Heart left ventricle (tissue), 16 donors: ENCODE measurements around the gene HENMT1. TPM values are rescaled to one million over a fixed set of nuclear protein-coding genes. Genes with fewer than 3 reads are reported as not detected.

ENCODE experiments used
- ATAC-seq, 4 donors: fragments of 200-7000 bp; cut with Tn5 transposase; one replicate each; pipeline ENCODE4 v1.9.1; 2020 to 2022; ENCODE audit warnings: moderate library complexity in 4 of 4, mild to moderate bottlenecking in 3 of 4, moderate number of reproducible peaks in 1 of 4
- DNase-seq, 5 donors: peaks; one replicate each; pipeline ENCODE4 v3.0.0-alpha.2; 2020
- H3K27ac ChIP-seq, 12 donors: fragments of 200-600 bp; sonication (generic) in 4 of 12; one replicate each; pipeline versions ENCODE4 v1.5.0 to v1.8.0; 2016 to 2022; ENCODE audit warnings: mild to moderate bottlenecking in 2 of 12
- H3K27me3 ChIP-seq, 9 donors: fragments of 200-600 bp; sonication (generic) in 2 of 9; one replicate each; pipeline versions ENCODE4 v1.5.1 to v1.8.0; 2016 to 2022; ENCODE audit warnings: mild to moderate bottlenecking in 3 of 9
- H3K36me3 ChIP-seq, 9 donors: fragments of 200-600 bp; sonication (generic) in 2 of 9; one replicate each; pipeline versions ENCODE4 v1.5.0 to v1.8.0; 2018 to 2022; ENCODE audit warnings: mild to moderate bottlenecking in 2 of 9
- H3K4me1 ChIP-seq, 12 donors: fragments of 200-600 bp; sonication (generic) in 4 of 12; one replicate each; pipeline versions ENCODE4 v1.5.0 to v1.8.0; 2016 to 2022; ENCODE audit warnings: mild to moderate bottlenecking in 3 of 12
- H3K4me3 ChIP-seq, 12 donors: fragments of 200-600 bp; sonication (generic) in 4 of 12; one replicate each; pipeline versions ENCODE4 v1.5.0 to v1.8.0; 2017 to 2022; ENCODE audit warnings: mild to moderate bottlenecking in 9 of 12, moderate library complexity in 4 of 12
- H3K9me3 ChIP-seq, 12 donors: fragments of 200-600 bp; sonication (generic) in 4 of 12; one replicate each; pipeline versions ENCODE4 v1.5.0 to v1.8.0; 2016 to 2022; ENCODE audit warnings: mild to moderate bottlenecking in 1 of 12
- CTCF ChIP-seq, 12 donors: fragments of 200-600 bp; sonication (generic) in 4 of 12; IDR thresholded peaks; one replicate each; pipeline versions ENCODE4 v1.5.0 to v1.8.0; 2018 to 2022; ENCODE audit warnings: antibody characterized with exemption in 12 of 12, mild to moderate bottlenecking in 5 of 12
- POLR2A ChIP-seq, 2 donors: fragments of 450-650 bp; IDR thresholded peaks; one replicate each; pipeline ENCODE4 v1.6.1; 2017; ENCODE audit warnings: antibody characterized with exemption in 2 of 2, mild to moderate bottlenecking in 2 of 2, moderate library complexity in 2 of 2
- WGBS, 4 donors: extraction: QIAGEN DNeasy Blood & Tissue Kit in 2 of 4; methylation state at CpG; one replicate each; pipeline versions ENCODE4 v1.1.5 to v1.1.7; 2013 to 2018; 5-methylcytosine and 5-hydroxymethylcytosine counted together
- intact Hi-C, 10 donors: fragments of 100-400 bp; cut with DNase I; formaldehyde crosslinking; loops; one replicate each; pipeline versions ENCODE4 v1.11.1 to v1.14.2; 2022
- polyA plus RNA-seq, 2 donors: library from polyadenylated mRNA; stranded (reverse); fragments of 200-250 nt; gene quantifications; one replicate each; pipeline ENCODE4 v1.2.3, GENCODE V29; 2013
- total RNA-seq, 9 donors: library from RNA; depleted of rRNA in 2 of 9; stranded (reverse); fragments of >200 nt in 2 of 9; fragmentation: NEBNext Ultra II Directional in 3 of 9; extraction: Animal tissue kit (Norgen Biotek cat#: 25700) in 3 of 9; gene quantifications; one replicate each; pipeline versions ENCODE4 v1.1.0 to v1.2.4, GENCODE V29; 2016 to 2023
- donor health status: ischemic (EF 13 %, LVEDD 7.1; RV severe dilation, severe dysfunction).
- donor health status: healthy with polysubstance abuse.
- donor health status: DM: no; HTN: yes; CAD: no.
- donor health status: DM: no; HTN: no; CAD: no.
- donor health status: ischemic (EF 25% LVEDD 6.9; RV normal size, moderate dysfunction).
- donor health status: ischemic (EF 25% LVEDD 5.7; RV mildly dilated, moderate dysfunction).
- donor health status: healthy.
- donor health status: DM: yes; HTN: yes; CAD: no.
- donor health status: ischemic (EF 35%, LVEDD 5.7; RV mildly dilated, moderate dysfunction).
- donor health status: nonischemic (EF 11% LVEDD 7.7; RV severe dilation, severe dysfunction).
- donor health status: DM: yes; HTN: yes; CAD: no.
- donor health status: PGD.
- donor health status: ischemic (EF 29% LVEDD 5.4; RV normal size, mild dysfunction).
- donor health status: nonischemic (EF 23%, LVEDD 6.1; RV moderate dilation, normal function).

Gene HENMT1
- total and polyA plus RNA-seq, 11 donors, result 0.44 to 4.5 (median 0.93) TPM

GRCh38 chr1:108691942-108692723, 31.2 kb upstream of the HENMT1 start, which contains the start of gene PRPF38B:
Gene PRPF38B, plus strand, starts transcription at chr1:108692310. Its CDS starts 282 bp downstream, at chr1:108692592.
- peak; percentile 21 to 80 for TF ChIP-seq POLR2A (IDR thresholded peaks at IDR 0.05)
- no peak for TF ChIP-seq CTCF (IDR thresholded peaks at IDR 0.05)
- peak; percentile 99 for ATAC-seq
- H3K27me3 ChIP-seq, result no peaks in the 10 kb centered on the region
- H3K4me3 ChIP-seq, result peak within 1 kb of the TSS; percentile 60 to 91 (median 84)
- DNase-seq, result peak; percentile 95 to 97 (median 96)
- 0 to 1% (median 1%) methylated on average over 49 to 59 of the region's 59 CpGs for WGBS, 4 donors
- H3K4me1 ChIP-seq, result peaks cover 0 to 47% (median 33%) of the 10 kb centered on the region in 12 donors
- intact Hi-C loops, result loop anchor here in 6 of 10 donors (1.0 to 10.0 kb wide), 6 partner anchors 29 to 490 kb away; partner anchors contain the start of genes STXBP3 (in 6 of the 6), HENMT1 (in 1 of the 6) and SLC25A24 (in 1 of the 6)
- peaks cover 0 to 20% (median 17%) of the 10 kb centered on the region in 9 donors for H3K36me3 ChIP-seq
- H3K27ac ChIP-seq, result peak within 1 kb of the TSS; percentile 93 to 99 (median 97)
- H3K9me3 ChIP-seq, result no peaks in the 10 kb centered on the region

GRCh38 chr1:108691128-108691941, 30.4 kb upstream of the HENMT1 start:
- 21 to 25% (median 22%) methylated on average over 12 of the region's 12 CpGs for whole genome bisulfite sequencing, 4 donors
- Histone ChIP-seq H3K4me1 (peaks cover 0 to 43% (median 31%) of the 10 kb centered on the region in 12 donors), H3K9me3 (no peaks in the 10 kb centered on the region), H3K27me3 (no peaks in the 10 kb centered on the region), H3K27ac (peak overlapping the region; percentile 93 to 99 (median 97)), H3K36me3 (peaks cover 0 to 12% (median 9%) of the 10 kb centered on the region in 9 donors), H3K4me3 (peak overlapping the region; percentile 60 to 91 (median 84))
- DNase-seq (no peak), ATAC-seq (peak in 2 of 4 donors; percentile 0 to 3)
- no peak for TF ChIP-seq CTCF (IDR thresholded peaks at IDR 0.05)
- no peak for TF ChIP-seq POLR2A (IDR thresholded peaks at IDR 0.05)
- intact Hi-C loops, result loop anchor here in 2 of 10 donors (2.0 to 10.0 kb wide), 3 partner anchors 29 to 489 kb away; partner anchors contain the start of genes SLC25A24 (in 1 of the 2) and STXBP3 (in 1 of the 2)

- H3K4me1 ChIP-seq, result peaks cover 0 to 13% (median 8%) of the 10 kb centered on the region in 12 donors
- H3K27ac ChIP-seq, result no peak overlapping the region
- ATAC-seq, result no peak
- H3K4me3 ChIP-seq, result no peak overlapping the region
- H3K9me3 ChIP-seq, result no peaks in the 10 kb centered on the region
- H3K36me3 ChIP-seq, result no peaks in the 10 kb centered on the region
- no peak for DNase-seq
- WGBS, 4 donors, result 52 to 59% (median 55%) methylated on average over 2 of the region's 2 CpGs
- intact Hi-C loops, result no loop called here
- TF ChIP-seq POLR2A (IDR thresholded peaks at IDR 0.05) (no peak), CTCF (IDR thresholded peaks at IDR 0.05) (no peak)
- no peaks in the 10 kb centered on the region for H3K27me3 ChIP-seq
These were observed 25.9 kb upstream of the HENMT1 start for GRCh38 chr1:108686614-108687313.
